UCSD-AML1 (cell line): ENCODE measurements around the gene GSDME.

ENCODE experiments used
- DNase-seq: peaks from one replicate; lab custom pipeline; 2025; ENCODE audit not compliant: unreplicated experiment; lab: John Stamatoyannopoulos, UW

Gene GSDME

DNA sequence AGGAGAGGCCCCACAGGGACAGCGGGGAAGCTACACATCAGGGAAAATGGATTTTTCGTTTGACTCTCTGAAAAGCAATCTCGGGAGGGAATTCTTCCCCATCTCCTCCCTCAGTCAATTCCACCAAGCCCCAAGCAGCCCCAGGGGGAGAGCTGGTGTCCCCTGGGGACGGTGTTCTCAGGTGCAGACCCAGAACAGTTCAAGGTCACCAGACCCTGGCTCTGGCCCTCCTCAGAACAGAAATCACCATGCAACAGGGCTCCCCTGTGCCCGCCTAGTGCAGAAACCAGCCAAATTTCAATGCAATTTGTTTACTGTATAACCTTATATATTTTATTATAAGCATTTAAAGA, 34.1 kb downstream of the GSDME start:
- no peak for DNase-seq

DNA sequence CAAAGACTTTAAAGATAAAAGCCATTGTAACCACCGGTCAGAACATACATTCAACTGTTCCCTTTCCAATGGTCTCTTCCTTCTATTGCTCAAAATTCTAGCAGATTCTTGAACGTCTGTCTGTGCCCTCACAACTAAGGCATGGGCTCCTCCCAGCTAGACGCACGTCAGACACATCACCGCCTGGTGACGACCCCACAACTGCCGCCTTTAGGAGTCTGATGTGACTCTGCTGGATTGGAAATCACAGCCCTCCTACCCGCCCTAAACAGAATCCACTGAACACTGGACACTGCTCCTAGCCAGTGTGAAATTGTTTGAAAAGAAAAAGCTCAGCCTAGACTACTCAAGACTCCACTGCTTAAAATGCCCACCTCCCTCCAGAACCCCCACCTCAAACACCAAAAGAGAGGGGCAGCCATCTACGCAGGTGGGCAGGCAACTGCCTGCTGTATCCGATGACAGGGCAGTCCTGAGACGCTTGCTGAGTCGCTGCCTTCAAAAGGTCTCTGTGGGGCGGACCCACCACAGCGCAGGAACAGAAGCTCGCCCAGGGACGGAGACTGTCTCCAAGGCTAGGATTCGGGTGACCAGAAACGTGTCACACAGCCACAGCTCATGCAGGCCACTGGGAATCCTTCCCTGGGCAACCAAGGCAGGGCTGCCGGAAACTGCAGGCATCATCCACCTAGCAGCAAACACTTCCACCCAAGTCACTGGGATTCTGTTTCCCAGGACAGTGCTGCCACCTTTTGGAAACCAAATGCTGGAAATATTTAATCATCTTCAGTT, 34.7 kb downstream of the GSDME start:
- DNase-seq = no peak

DNA sequence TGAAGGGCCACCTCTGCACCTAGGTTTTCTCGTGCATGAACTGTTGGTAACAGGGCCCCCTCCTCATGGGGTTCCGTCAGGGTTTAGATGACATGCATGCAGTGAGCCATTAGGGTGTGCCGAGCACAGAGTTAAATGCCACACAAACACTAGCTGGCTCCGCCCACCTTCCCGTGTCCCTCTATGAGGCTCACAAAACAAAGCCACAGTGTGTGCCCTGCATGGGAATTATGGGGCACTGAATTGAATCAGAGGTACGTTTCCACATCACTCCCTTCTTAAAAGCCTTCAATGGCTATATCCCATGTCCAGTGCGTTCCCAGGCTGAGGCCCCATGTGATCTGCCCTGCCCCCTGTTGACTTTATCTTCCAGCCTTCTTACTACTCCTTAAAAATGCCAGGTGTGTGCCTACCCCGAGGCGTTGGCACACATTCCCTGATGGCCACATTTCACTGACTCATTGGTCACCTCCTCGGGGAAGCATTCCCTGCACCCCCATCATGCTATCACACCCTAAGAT, 35.7 kb downstream of the GSDME start:
- no peak for DNase-seq

DNA sequence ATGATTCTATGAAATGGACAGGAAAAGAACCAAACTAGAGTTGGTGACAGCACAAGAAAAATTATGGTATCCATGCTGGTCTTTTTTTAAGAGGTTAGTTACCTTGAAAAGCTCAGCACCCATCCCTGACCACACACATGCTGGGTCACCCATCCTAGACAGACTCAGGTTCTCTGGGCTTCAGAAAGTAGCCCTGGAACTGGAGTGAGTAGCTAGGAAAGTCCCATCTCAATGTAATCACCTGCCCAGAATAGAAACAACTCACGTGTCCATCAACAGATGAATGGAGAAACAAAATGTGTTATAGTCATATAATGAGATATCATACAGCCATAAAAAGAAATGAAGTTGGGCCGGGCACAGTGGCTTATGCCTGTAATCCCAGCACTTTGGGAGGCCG, 37.0 kb downstream of the GSDME start:
- no peak for DNase-seq

DNA sequence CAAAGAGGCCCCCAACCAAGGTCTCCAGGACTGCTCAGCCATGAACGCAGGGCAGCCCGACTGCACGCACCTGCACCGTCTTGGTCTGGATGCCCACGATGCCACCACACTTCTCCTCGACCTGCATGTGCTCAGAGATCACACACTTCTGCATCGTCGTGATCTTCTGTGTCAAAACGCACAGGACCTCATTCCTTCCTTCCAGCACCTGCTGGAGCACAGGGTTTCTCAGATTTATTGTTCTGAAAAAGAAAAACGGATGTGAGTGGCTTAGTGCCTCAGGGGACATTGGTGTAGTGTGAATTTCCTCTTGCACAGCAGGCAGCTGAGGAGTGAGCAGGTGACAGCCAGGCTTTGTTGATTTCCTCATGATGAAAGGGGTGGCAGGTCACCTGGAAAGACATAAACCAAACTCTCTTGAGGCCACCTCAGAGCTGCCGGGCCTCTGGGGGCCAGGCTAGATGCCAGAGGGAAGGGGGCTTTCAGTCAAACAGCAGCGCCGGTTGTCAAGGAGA, 38.2 kb downstream of the GSDME start:
- DNase-seq = no peak

DNA sequence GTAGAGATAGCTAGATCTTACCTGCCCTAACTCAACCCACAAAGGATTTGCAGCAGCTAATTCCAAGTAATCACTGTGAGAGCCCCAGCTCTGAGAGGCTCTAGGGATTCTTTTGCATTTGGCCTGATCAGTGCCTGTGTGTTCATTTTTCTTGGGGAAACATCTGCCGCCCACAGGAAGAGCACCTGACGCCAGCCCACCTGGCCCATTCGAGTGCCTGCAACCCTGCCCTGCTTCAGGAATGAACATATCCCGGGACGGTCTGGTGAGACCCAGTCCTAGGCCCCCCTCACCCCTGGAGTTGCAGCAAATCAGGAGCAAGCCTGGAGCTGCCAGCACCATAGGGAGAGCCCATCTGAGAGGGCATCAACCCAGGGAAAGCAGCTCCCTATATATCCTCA, 38.8 kb downstream of the GSDME start:
- DNase-seq = no peak

DNA sequence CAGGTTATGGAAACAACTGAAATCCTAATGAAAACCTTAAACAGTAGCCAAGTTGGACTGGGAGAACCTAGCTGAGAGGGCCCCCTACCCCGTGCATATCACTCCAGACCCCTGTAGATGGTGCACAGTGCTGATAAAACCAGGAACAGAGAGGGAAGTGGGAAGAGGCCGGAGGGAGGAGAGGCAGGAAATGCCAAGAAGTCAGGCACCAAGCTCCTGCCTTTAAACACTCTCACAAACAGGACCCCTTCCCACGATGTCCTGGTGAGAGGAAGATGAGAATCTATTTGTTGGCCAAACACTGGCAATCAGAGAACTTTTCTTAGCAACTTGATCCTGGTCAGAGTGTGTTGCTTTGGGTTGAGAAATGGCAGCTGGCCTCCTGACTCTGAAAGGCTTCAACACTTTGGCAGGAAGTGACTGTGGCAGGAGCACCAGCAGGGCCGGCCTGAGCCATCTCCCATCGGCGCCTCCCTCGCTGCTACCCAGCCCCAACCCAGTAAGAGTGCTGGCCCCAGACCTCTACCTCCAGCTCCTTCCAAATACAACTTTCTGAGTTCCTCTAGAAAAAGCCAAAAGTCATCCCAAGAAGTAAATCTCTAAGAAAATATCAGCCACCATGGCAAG, 39.5 kb downstream of the GSDME start:
- DNase-seq = no peak

DNA sequence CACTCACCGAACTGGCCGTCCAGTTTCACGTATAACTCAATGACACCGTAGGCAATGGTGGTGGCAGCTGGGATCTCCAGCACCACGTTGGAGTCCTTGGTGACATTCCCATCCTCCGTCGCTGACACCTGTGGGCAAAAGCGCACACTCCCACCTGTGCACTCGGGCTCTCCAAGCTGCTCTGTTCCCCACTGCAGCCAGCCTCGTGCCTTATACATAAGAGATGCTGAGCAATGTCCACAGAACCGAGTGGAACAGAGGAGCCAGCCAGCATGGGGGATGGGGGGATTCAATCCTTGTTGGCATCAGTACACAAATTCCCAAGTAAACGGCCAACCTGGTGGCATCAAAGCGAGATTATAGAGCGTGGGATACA, 40.0 kb downstream of the GSDME start:
- no peak for DNase-seq

DNA sequence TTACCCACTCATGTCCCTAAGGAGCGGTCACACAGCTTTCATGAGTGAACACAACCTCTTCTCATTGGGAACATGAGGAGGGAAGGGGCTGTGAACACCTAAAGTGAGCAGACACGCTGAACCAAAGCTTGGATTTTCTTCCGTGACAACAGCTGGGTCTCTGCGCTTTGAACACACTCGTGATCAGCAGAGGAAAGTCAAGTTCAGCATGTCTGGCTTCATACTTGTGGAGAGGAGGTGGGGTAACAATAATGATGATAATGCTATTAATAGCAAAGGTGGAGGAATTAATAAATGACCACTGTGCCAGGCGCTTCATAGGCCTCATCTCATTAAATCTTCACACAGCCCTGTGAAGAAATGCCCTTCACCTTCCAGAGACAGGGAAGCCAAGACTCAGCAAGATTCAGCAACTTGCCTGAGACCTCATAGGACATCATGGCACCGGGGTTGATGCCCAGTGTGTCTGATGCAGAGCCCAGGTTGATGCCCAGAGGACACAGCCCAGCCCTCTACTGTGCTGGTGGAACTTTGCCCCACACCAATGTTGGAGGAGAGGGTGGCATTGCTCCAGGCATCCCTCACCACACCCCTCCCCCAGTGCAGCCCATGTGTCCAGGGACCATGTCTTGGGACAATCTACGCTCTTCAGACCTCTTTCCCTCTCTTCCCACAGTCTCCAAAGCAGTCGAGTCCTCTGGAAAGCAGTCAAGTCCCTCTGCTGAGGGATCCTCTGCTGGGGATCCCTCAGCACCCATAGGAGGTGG, 40.6 kb downstream of the GSDME start:
- no peak for DNase-seq

DNA sequence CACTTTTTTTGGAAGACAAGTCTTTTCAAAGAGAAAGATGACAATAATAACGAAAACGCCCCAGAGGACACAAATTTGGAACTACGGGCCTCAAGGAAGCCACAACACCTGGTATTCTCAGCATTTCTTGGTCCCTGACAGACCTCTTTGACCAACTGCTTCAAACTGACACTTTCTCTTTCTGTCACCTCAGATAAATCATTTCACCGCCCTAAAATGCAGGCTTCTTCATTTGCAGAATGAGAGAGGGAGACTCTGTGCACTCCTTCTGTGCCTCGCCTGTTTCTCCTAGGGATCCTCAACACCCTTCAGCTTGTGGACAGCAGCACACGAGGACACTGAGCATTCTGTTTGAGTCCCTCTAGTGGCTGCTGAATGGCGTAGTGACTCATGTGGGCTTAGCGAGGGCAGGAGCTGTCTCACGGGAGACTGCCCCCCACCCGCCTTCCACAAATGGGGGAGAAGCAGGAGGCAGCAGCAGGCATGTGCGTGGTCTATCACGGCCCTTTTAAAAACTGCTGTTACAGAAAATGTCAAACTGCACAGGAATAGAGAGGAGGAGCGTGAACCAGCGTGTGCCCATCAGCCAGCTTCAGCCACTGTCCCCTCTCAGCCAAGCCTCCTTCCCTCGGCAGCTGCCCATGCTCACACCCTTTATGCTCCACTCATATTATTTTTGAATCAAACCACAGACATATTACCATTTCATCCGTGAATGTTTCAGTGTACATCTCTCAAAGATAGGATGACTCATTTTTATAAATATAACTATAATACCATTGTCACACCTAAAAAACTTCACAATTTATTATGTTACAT, 41.4 kb downstream of the GSDME start:
- no peak for DNase-seq

DNA sequence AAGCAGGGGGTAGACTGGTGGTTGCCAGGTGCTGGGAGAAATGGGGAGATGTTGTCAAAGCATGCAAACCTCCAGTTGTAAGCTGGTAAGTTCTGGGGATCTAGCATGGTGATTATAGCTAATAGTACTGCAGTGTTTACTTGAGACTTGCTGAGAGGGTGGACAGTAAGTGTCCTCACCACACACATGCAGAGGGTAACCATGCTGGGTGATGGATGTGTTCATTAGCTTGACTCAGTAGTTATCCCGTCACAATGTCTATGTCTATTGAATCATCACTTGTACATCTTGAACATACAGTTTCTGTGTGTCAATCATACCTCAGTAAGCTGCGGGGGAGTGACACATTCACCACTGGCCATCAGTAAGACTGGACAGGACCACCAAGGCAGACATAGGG, 42.1 kb downstream of the GSDME start:
- no peak for DNase-seq

DNA sequence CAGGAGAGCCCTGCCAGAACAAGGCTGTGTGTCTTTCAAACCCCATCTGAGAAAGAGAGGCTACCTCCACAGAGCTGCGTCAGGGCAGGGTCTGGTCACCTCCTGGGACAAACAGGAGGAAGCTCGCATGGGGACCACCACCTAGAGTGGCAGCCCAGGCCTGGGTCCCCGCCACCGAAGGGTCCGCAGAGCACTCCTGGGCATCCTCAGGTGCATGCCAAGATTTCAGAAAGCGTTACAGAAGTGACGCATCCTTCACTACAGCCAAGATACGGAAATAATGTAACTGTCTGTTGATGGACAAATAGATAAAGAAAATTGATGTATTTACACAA, 42.6 kb downstream of the GSDME start:
- no peak for DNase-seq

DNA sequence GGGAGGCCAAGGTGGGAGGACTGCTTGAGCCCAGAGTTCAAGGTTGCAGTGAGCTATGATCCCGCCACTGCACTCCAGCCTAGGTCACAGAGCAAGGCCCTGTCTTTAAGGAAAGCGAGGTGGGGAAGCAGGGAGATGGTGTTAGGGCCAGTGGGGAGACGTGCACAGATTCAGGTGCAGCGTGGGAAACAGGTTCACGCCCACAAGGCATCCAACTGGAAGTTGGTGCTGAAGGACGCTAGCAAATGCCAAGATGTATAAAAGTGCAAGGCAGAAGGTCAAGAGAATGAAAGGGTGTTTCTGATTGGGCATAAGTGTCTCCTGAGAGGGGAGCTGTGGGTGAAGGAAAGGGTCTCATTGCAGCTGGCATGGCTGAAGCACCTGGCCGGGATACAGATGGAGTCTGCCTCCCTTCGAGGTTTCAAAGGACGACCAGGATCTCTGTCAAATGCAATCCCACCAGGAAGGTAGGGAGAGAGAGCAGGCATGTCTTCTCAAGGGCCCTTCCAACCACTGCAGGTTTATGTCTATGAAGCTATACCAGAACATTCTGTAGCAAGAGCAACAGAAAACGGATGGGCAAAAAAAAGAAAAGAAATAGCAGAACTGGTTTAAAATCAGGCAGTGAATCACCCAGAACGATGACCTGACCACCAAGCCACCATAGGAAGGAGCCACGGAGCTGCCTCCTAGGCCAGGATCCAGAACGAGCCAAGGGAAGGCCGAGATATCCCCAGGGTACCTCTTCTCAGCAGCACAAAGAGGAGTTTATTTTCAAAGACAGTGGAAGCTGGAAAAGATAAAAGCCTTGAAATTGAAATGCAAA, 43.2 kb downstream of the GSDME start:
- DNase-seq = no peak

DNA sequence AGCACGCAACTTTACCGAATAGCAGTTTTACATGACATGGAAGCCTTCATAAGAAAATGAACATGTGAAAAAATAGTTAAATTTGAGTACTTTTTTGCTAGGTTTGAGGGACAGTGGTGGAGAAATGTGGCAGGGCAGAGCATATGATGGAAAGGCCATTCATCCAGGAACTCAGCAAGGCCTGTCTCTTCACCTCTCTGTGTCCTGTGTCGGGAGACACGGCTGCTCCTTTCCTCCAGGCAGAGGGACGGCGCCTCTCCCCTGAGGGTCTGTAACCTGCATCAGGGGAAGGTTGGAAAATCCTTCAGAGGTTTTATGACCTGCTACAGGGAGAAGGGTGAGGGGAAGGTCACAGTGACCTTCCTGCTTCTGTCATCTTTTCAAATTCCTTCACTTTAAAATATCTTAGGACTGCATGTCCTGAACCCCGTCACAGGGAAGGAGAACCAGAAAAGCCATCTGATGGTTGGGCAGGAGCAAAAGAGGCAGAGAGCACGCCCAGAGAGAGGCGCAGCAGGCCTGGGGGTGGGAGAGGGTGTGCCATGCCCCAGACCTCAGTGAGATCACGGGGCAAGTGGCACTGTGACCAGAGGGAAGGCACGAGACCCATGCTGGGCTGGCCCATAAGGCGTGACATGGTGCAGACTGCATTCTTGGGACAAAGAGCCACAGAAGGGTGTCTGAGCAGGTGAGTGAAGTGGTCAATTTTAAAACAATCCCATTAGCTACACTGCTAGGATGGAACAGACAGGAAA, 44.0 kb downstream of the GSDME start:
- no peak for DNase-seq

DNA sequence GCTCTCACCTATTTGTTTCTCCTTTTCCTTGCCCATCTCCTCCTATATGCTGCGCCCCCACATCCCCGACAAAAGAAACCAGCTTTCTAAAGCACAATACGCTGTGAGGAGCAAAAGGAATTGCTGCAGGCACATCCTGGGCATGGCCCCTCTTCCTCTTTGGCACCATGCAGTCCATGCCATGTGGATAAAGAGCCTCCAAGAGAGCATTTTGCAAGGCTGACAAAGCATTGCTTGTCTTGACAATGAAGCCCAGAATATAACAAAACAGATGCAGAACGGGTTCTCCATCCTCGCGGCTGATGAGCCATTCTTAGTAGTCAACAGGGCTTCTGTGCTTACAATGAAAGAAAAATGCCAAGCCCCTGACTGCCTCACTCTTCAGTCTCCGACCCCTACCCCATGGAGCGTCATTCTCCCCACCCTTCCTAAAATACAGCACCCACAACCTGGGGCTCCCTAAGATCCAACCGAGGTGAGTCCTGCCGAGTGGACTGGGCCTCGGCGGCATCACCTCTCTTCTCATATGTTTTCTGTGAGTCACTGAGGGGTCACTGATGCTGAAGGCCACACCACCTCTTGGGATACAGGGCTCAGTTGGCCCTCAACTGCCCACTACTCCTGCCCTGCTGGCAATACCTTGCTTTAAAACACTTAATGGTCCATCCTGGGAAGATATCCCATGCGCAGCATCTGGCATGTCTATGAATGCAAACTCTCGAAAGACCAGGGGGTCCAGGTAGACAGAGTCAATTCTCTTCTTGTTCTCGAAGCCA, 47.5 kb downstream of the GSDME start:
- DNase-seq = no peak

DNA sequence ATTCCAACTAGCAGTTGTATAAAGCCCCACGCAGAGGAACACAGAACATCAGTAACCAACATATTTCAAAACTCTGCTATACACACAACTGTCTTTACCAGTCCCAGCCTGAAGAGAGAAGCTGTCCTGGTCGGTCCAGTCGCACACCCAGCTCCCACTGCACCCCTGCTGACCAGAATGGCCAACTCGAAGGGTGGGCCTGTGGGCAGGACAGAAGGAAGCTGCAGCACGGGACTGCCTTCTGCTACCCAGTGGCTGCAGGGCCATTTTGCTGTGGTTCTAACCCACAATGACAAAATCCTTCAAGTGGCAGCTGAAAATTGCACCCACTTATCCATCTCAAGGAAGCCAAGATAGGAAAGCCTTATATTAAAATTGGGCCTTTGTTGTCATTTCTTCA, 48.2 kb downstream of the GSDME start:
- no peak for DNase-seq

DNA sequence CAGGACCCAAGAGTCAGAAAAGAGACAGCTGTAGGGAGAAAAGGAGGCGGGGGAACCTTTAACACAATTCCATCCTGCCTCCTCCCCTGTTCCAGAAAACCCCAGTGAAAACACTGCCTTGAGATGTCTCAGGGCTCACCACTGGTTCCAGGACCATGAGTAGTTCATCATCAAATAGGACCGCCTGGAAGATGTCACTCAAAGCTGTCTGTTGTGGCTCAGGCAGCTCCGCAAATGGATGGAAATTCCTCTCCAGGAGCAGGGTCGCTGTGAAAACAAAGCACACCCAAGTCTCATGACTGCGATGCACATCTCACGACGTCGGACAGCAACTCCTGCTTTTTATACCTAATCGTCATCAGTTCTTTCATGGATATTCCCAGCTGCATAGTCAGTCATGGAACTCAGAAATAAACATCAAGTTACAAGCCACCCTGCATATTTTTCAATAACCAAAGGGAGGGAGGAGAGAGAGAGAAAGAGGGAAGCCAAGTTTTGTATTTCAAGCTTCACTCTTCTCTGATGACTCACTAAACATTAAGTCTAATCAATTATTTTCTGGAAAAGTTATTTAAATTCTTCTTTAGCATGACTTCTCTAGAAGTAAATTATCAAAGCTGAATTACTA, 49.2 kb downstream of the GSDME start:
- no peak for DNase-seq
